GM19099 (cell line): ENCODE results near the gene SERTAD2.

Experiments used
- POLR2A ChIP-seq: IDR thresholded peaks from 3 replicates; pipeline ENCODE4 v1.6.1; 2011; ENCODE audit warnings: low read depth; ENCODE audit not compliant: insufficient read length; ENCODE audit errors: extremely low read depth

The SERTAD2 gene

GRCh38 chr2:64581777-64582539 lies 71.8 kb downstream of the SERTAD2 start:
- TF ChIP-seq POLR2A = no peak
